Spleen (tissue), 7 donors: ENCODE results near the gene RFPL1.

Experiments
- POLR2A ChIP-seq, 3 donors: fragments of 450-650 bp; IDR thresholded peaks; one replicate each; pipeline ENCODE4 v1.5.1; 2017; ENCODE audit warnings: antibody characterized with exemption in 3 of 3, mild to moderate bottlenecking in 1 of 3
- TF ChIP-seq, protein P1 (sequence below), 11 experiments: fragments of 200-600 bp in 7 of 11; fragments of 450-650 bp in 4 of 11; sonication (generic) in 4 of 11; IDR thresholded peaks in 8 of 11; conservative IDR thresholded peaks in 3 of 11; 1 replicate in 7 of 11; 2 replicates in 4 of 11; pipeline versions ENCODE4 v1.4.0 to v1.8.0; 2016 to 2021; ENCODE audit warnings: antibody characterized with exemption in 11 of 11, inconsistent platforms in 4 of 11, mild to moderate bottlenecking in 1 of 11
- donor health status: DM: no; HTN: no; CAD: no; lungs with moderate emphysema.
- donor health status: DM: no; HTN: no; CAD: no.
- donor health status: DM: no; HTN: no; CAD: no.

DNA sequence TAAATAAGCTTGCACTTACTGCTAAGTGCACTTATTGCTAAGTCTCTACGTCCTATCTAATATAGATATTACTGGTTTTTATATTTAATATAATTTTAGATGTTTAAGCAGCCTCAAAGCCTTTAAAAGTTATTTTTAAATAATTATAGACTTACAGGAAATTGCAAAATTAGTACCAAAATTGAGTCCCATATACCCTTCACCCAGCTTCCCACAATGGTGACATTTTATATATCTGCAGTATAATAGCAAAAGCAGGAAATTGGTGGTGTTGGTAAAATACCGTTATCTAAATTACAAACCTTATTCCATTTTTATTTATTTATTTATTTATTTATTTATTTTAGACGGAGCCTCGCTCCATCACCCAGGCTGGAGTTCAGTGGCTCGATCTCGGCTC, 48.1 kb upstream of the RFPL1 start:
- TF ChIP-seq, protein P1, sequence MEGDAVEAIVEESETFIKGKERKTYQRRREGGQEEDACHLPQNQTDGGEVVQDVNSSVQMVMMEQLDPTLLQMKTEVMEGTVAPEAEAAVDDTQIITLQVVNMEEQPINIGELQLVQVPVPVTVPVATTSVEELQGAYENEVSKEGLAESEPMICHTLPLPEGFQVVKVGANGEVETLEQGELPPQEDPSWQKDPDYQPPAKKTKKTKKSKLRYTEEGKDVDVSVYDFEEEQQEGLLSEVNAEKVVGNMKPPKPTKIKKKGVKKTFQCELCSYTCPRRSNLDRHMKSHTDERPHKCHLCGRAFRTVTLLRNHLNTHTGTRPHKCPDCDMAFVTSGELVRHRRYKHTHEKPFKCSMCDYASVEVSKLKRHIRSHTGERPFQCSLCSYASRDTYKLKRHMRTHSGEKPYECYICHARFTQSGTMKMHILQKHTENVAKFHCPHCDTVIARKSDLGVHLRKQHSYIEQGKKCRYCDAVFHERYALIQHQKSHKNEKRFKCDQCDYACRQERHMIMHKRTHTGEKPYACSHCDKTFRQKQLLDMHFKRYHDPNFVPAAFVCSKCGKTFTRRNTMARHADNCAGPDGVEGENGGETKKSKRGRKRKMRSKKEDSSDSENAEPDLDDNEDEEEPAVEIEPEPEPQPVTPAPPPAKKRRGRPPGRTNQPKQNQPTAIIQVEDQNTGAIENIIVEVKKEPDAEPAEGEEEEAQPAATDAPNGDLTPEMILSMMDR (IDR thresholded peaks at IDR 0.05 in 8 of 11, conservative IDR thresholded peaks at IDR 0.05 in 3 of 11): no peak
- TF ChIP-seq POLR2A (IDR thresholded peaks at IDR 0.05): no peak
